Stomach (tissue), 4 donors: ENCODE measurements around the gene ERAS.

Experiments used
- CTCF ChIP-seq, 7 experiments: fragments of 450-650 bp in 4 of 7; fragments of 200-600 bp in 3 of 7; sonication (generic) in 3 of 7; IDR thresholded peaks; one replicate each; pipeline ENCODE4 v1.5.1; 2016 to 2019; ENCODE audit warnings: antibody characterized with exemption in 7 of 7, control low read depth in 2 of 7, mild to moderate bottlenecking in 1 of 7
- EP300 ChIP-seq: sonication (generic); formaldehyde crosslinking; IDR thresholded peaks from one replicate; pipeline ENCODE4 v1.6.1; 2017; ENCODE audit warnings: antibody characterized with exemption
- POLR2A ChIP-seq, 4 donors: fragments of 450-650 bp; IDR thresholded peaks; one replicate each; pipeline ENCODE4 v1.6.1; 2016; ENCODE audit warnings: antibody characterized with exemption in 4 of 4, control low read depth in 2 of 4, mild to moderate bottlenecking in 1 of 4, moderate library complexity in 1 of 4
- POLR2AphosphoS5 ChIP-seq, 3 donors: sonication (generic); formaldehyde crosslinking; IDR thresholded peaks; one replicate each; pipeline ENCODE4 v1.6.1; 2016; ENCODE audit warnings: antibody characterized with exemption in 3 of 3

- TF ChIP-seq CTCF (IDR thresholded peaks at IDR 0.05) = no peak
- TF ChIP-seq POLR2A (IDR thresholded peaks at IDR 0.05) = no peak
- TF ChIP-seq EP300 = no peak
- TF ChIP-seq POLR2AphosphoS5 (IDR thresholded peaks at IDR 0.05) = no peak
Measured at GRCh38 chrX:48831136-48831908, 5.0 kb downstream of the ERAS start.
